ENCODE measurements around the gene PWP1.
"Not testable (repeated sequence)": the region's sequence is repeated elsewhere in the genome, so short reads cannot be mapped to it uniquely, and the experiment has no call there.

The PWP1 gene

GRCh38 chr12:107667464-107667863 lies 18.1 kb upstream of the PWP1 start:
- no peak overlapping the region for H3K4me3 ChIP-seq (ENCODE audit: low read depth, low read length)

GRCh38 chr12:107668320-107669098 lies 17.1 kb upstream of the PWP1 start:
- no peak overlapping the region for H3K4me3 ChIP-seq (ENCODE audit: low read depth, low read length)

- no peak overlapping the region for H3K4me3 ChIP-seq (ENCODE audit: low read depth, low read length)
These were observed 15.7 kb upstream of the PWP1 start for GRCh38 chr12:107669946-107670345.

- H3K4me3 ChIP-seq (ENCODE audit: low read depth, low read length), result no peak overlapping the region
These were observed 14.5 kb upstream of the PWP1 start for GRCh38 chr12:107670999-107671643.

- no peak overlapping the region for H3K4me3 ChIP-seq (ENCODE audit: low read depth, low read length)
These were observed 7.9 kb upstream of the PWP1 start for GRCh38 chr12:107677671-107678070.

GRCh38 chr12:107679336-107679735 lies 6.3 kb upstream of the PWP1 start:
- H3K4me3 ChIP-seq (ENCODE audit: low read depth, low read length), result no peak overlapping the region

GRCh38 chr12:107681455-107681835 lies 4.2 kb upstream of the PWP1 start:
- H3K4me3 ChIP-seq (ENCODE audit: low read depth, low read length), result no peak overlapping the region

GRCh38 chr12:107681836-107682820 lies 3.5 kb upstream of the PWP1 start:
- no peak overlapping the region for H3K4me3 ChIP-seq (ENCODE audit: low read depth, low read length)

- H3K4me3 ChIP-seq (ENCODE audit: low read depth, low read length), result no peak overlapping the region
These were observed 1.4 kb upstream of the PWP1 start for GRCh38 chr12:107684029-107684795.

GRCh38 chr12:107684990-107685359 lies 624 bp upstream of the PWP1 start:
- H3K4me3 ChIP-seq (ENCODE audit: low read depth, low read length), result peak overlapping the region; percentile 100

- H3K4me3 ChIP-seq (ENCODE audit: low read depth, low read length), result not testable (repeated sequence)
These were observed 10.2 kb downstream of the PWP1 start for GRCh38 chr12:107695772-107696171.

GRCh38 chr12:107702106-107702505 lies 16.5 kb downstream of the PWP1 start:
- no peak overlapping the region for H3K4me3 ChIP-seq (ENCODE audit: low read depth, low read length)

- no peak overlapping the region for H3K4me3 ChIP-seq (ENCODE audit: low read depth, low read length)
These were observed 18.4 kb downstream of the PWP1 start for GRCh38 chr12:107704041-107704440.

- not testable (repeated sequence) for H3K4me3 ChIP-seq (ENCODE audit: low read depth, low read length)
These were observed 19.9 kb downstream of the PWP1 start for GRCh38 chr12:107705522-107705921.

GRCh38 chr12:107715780-107716179 lies 30.2 kb downstream of the PWP1 start:
- H3K4me3 ChIP-seq (ENCODE audit: low read depth, low read length), result no peak overlapping the region

- no peak overlapping the region for H3K4me3 ChIP-seq (ENCODE audit: low read depth, low read length)
These were observed 33.0 kb downstream of the PWP1 start for GRCh38 chr12:107718606-107719005.

- H3K4me3 ChIP-seq (ENCODE audit: low read depth, low read length), result not testable (repeated sequence)
These were observed 41.7 kb downstream of the PWP1 start for GRCh38 chr12:107727327-107727726.

- not testable (repeated sequence) for H3K4me3 ChIP-seq (ENCODE audit: low read depth, low read length)
These were observed 42.1 kb downstream of the PWP1 start for GRCh38 chr12:107727742-107728141.

- no peak overlapping the region for H3K4me3 ChIP-seq (ENCODE audit: low read depth, low read length)
These were observed 45.2 kb downstream of the PWP1 start for GRCh38 chr12:107730618-107731341.

GRCh38 chr12:107731366-107731765 lies 45.8 kb downstream of the PWP1 start:
- no peak overlapping the region for H3K4me3 ChIP-seq (ENCODE audit: low read depth, low read length)

Data from iPS-11a (cell line).